Right atrium auricular region (tissue), 2 donors: ENCODE data around the gene RASGRF2. TPM values are rescaled to one million over a fixed set of nuclear protein-coding genes. Genes with fewer than 3 reads are reported as not detected.
"Not testable (repeated sequence)": the region's sequence is repeated elsewhere in the genome, so short reads cannot be mapped to it uniquely, and the experiment has no call there.

ENCODE experiments used
- DNase-seq: peaks from one replicate; pipeline ENCODE4 v3.0.0-alpha.2; 2019; ENCODE audit warnings: low spot score
- H3K27ac ChIP-seq, 2 donors: fragments of 200-600 bp; sonication (generic); 1 replicate in 1 of 2; 2 replicates in 1 of 2; pipeline ENCODE4 v1.5.1; 2016 to 2019
- H3K27me3 ChIP-seq, 2 donors: fragments of 200-600 bp; sonication (generic); one replicate each; pipeline versions ENCODE4 v1.5.1 to v1.6.0; 2017 to 2019
- H3K36me3 ChIP-seq: fragments of 200-600 bp; sonication (generic); one replicate; pipeline ENCODE4 v1.5.1; 2016
- H3K4me1 ChIP-seq, 2 donors: fragments of 200-600 bp; sonication (generic); one replicate each; pipeline versions ENCODE4 v1.5.1 to v1.6.0; 2017 to 2019
- H3K4me3 ChIP-seq, 2 donors: fragments of 200-600 bp; sonication (generic); 1 replicate in 1 of 2; 2 replicates in 1 of 2; pipeline ENCODE4 v1.5.1; 2017 to 2019; ENCODE audit warnings: mild to moderate bottlenecking in 1 of 2, moderate library complexity in 1 of 2
- H3K9me3 ChIP-seq, 2 donors: fragments of 200-600 bp; sonication (generic); one replicate each; pipeline ENCODE4 v1.5.1; 2019
- total RNA-seq, 2 donors: library from RNA; depleted of rRNA; stranded (reverse); fragments of >200 nt; gene quantifications; one replicate each; pipeline ENCODE4 v1.1.0, GENCODE V29; 2016
- TF ChIP-seq, protein P1 (sequence below), 2 donors: fragments of 200-600 bp; sonication (generic); IDR thresholded peaks; one replicate each; pipeline ENCODE4 v1.5.1; 2019; ENCODE audit warnings: antibody characterized with exemption in 2 of 2

RASGRF2 gene
- total RNA-seq, 2 donors from 2014 or later, result 3.5 to 6.3 TPM

- no peaks in the 10 kb centered on the region for H3K9me3 ChIP-seq
- TF ChIP-seq, protein P1, sequence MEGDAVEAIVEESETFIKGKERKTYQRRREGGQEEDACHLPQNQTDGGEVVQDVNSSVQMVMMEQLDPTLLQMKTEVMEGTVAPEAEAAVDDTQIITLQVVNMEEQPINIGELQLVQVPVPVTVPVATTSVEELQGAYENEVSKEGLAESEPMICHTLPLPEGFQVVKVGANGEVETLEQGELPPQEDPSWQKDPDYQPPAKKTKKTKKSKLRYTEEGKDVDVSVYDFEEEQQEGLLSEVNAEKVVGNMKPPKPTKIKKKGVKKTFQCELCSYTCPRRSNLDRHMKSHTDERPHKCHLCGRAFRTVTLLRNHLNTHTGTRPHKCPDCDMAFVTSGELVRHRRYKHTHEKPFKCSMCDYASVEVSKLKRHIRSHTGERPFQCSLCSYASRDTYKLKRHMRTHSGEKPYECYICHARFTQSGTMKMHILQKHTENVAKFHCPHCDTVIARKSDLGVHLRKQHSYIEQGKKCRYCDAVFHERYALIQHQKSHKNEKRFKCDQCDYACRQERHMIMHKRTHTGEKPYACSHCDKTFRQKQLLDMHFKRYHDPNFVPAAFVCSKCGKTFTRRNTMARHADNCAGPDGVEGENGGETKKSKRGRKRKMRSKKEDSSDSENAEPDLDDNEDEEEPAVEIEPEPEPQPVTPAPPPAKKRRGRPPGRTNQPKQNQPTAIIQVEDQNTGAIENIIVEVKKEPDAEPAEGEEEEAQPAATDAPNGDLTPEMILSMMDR (IDR thresholded peaks at IDR 0.05), result no peak
Observed at GRCh38 chr5:81105261-81105877, 145.2 kb downstream of the RASGRF2 start.

GRCh38 chr5:81115261-81115660 lies 155.1 kb downstream of the RASGRF2 start:
- TF ChIP-seq, protein P1 (IDR thresholded peaks at IDR 0.05), result no peak
- no peaks in the 10 kb centered on the region for H3K4me1 ChIP-seq
- H3K4me3 ChIP-seq, result no peak overlapping the region
- no peak for DNase-seq
- H3K27me3 ChIP-seq, result no peaks in the 10 kb centered on the region
- H3K27ac ChIP-seq, result no peak overlapping the region
- no peaks in the 10 kb centered on the region for H3K9me3 ChIP-seq
- H3K36me3 ChIP-seq, result no peaks in the 10 kb centered on the region

More at GRCh38 chr5:81105261-81105877, 145.2 kb downstream of the RASGRF2 start:
- no peak overlapping the region for H3K27ac ChIP-seq
- no peaks in the 10 kb centered on the region for H3K4me1 ChIP-seq
- DNase-seq, result no peak
- no peaks in the 10 kb centered on the region for H3K36me3 ChIP-seq
- no peaks in the 10 kb centered on the region for H3K27me3 ChIP-seq
- no peak overlapping the region for H3K4me3 ChIP-seq

GRCh38 chr5:81117566-81117965 lies 157.4 kb downstream of the RASGRF2 start:
- Histone ChIP-seq H3K27ac (no peak overlapping the region), H3K36me3 (no peaks in the 10 kb centered on the region), H3K9me3 (no peaks in the 10 kb centered on the region), H3K27me3 (no peaks in the 10 kb centered on the region), H3K4me1 (no peaks in the 10 kb centered on the region), H3K4me3 (no peak overlapping the region)
- TF ChIP-seq, protein P1 (IDR thresholded peaks at IDR 0.05), result no peak
- DNase-seq, result no peak

- no peak for DNase-seq
- no peak overlapping the region for H3K4me3 ChIP-seq
- H3K27me3 ChIP-seq, result no peaks in the 10 kb centered on the region
- no peaks in the 10 kb centered on the region for H3K9me3 ChIP-seq
- H3K4me1 ChIP-seq, result no peaks in the 10 kb centered on the region
- TF ChIP-seq, protein P1 (IDR thresholded peaks at IDR 0.05), result no peak
- no peak overlapping the region for H3K27ac ChIP-seq
- H3K36me3 ChIP-seq, result no peaks in the 10 kb centered on the region
Observed at GRCh38 chr5:81121273-81121672, 161.1 kb downstream of the RASGRF2 start.

- H3K27ac ChIP-seq, result no peak overlapping the region
- no peaks in the 10 kb centered on the region for H3K4me1 ChIP-seq
- TF ChIP-seq, protein P1 (IDR thresholded peaks at IDR 0.05), result no peak
- no peaks in the 10 kb centered on the region for H3K27me3 ChIP-seq
- DNase-seq, result no peak
- H3K9me3 ChIP-seq, result no peaks in the 10 kb centered on the region
- no peaks in the 10 kb centered on the region for H3K36me3 ChIP-seq
- H3K4me3 ChIP-seq, result no peak overlapping the region
Observed at GRCh38 chr5:81121836-81122630, 161.9 kb downstream of the RASGRF2 start.

- H3K36me3 ChIP-seq, H3K4me3 ChIP-seq, H3K27me3 ChIP-seq, H3K4me1 ChIP-seq, H3K27ac ChIP-seq, H3K9me3 ChIP-seq, DNase-seq: not testable (repeated sequence)
Observed at GRCh38 chr5:81124689-81125088, 164.5 kb downstream of the RASGRF2 start.
